Dermis lymphatic vessel endothelial cell (primary cell): ENCODE data around the gene MTHFR. TPM values are rescaled to one million over a fixed set of nuclear protein-coding genes. Genes with fewer than 3 reads are reported as not detected.

Experiments
- total RNA-seq: library from RNA; depleted of rRNA; stranded (reverse); fragments of >200 nt; gene quantifications from 2 replicates; pipeline ENCODE4 v1.2.1, GENCODE V29; 2014

Gene MTHFR
- 42.4 and 68.7 TPM in 2 replicates for total RNA-seq

GRCh38 chr1:11805422-11806306 is at the start of gene MTHFR, which contains the start of gene CLCN6:
MTHFR (minus strand) TSS chr1:11805964; CDS start chr1:11803116, 2,848 bp downstream.
CLCN6 (plus strand) TSS chr1:11806191; CDS start chr1:11806263, 72 bp downstream.

GRCh38 chr1:11847667-11848372 is 42.1 kb upstream of the MTHFR start, which contains the start of gene NPPA:
NPPA (minus strand) TSS chr1:11847783; CDS start chr1:11847684, 99 bp downstream.

GRCh38 chr1:11761988-11762406 is 43.8 kb downstream of the MTHFR start, which contains the start of gene C1orf167:
C1orf167 (plus strand) TSS chr1:11762193; CDS start chr1:11764401, 2,208 bp downstream.

GRCh38 chr1:11735854-11736745 is 69.7 kb downstream of the MTHFR start, which contains the start of gene AGTRAP:
AGTRAP (plus strand) TSS chr1:11736136; CDS start chr1:11736209, 73 bp downstream.

Other genes with a start within 250 kb of the MTHFR start
- 1.4 and 1.6 TPM in 2 replicates for gene FBXO2, start 151.5 kb downstream of the MTHFR start, total RNA-seq
- gene FBXO44, start 151.1 kb downstream of the MTHFR start, total RNA-seq: 7.0 and 9.5 TPM in 2 replicates
- 1.5 and 1.7 TPM in 2 replicates for gene FBXO6, start 141.8 kb downstream of the MTHFR start, total RNA-seq
- gene MAD2L2, start 124.8 kb downstream of the MTHFR start, total RNA-seq: 29.9 and 30.1 TPM in 2 replicates
- gene DRAXIN, start 114.3 kb downstream of the MTHFR start, total RNA-seq: 0.11 and 0.34 TPM in 2 replicates
- 30.3 and 32.5 TPM in 2 replicates for gene AGTRAP, start 69.8 kb downstream of the MTHFR start, total RNA-seq
- 0.17 and 0.33 TPM in 2 replicates for gene C1orf167, start 43.8 kb downstream of the MTHFR start, total RNA-seq
- 7.5 and 9.3 TPM in 2 replicates for gene CLCN6, start 227 bp upstream of the MTHFR start, total RNA-seq
- gene NPPA, start 41.8 kb upstream of the MTHFR start, total RNA-seq: not detected in 2 replicates
- gene NPPB, start 53.0 kb upstream of the MTHFR start, total RNA-seq: not detected in 2 replicates
- gene KIAA2013, start 120.5 kb upstream of the MTHFR start, total RNA-seq: 37.5 and 45.5 TPM in 2 replicates
- gene PLOD1, start 128.8 kb upstream of the MTHFR start, total RNA-seq: 107 and 111 TPM in 2 replicates
- 55.4 and 59.1 TPM in 2 replicates for gene MFN2, start 174.5 kb upstream of the MTHFR start, total RNA-seq
- gene MIIP, start 213.5 kb upstream of the MTHFR start, total RNA-seq: 20.2 and 22.9 TPM in 2 replicates